Pulmonary artery endothelial cell (primary cell): ENCODE measurements around the gene ATOH8. TPM values are rescaled to one million over a fixed set of nuclear protein-coding genes. Genes with fewer than 3 reads are reported as not detected.

Source experiments
- DNase-seq: peaks from one replicate; pipeline ENCODE4 v3.0.0-alpha.2; 2011; ENCODE audit warnings: low read depth, low spot score
- total RNA-seq: library from RNA; depleted of rRNA; stranded (reverse); fragments of >200 nt; gene quantifications from 2 replicates; pipeline ENCODE4 v1.2.3, GENCODE V29; 2014

Gene ATOH8
- total RNA-seq, 1 donor from 2014 or later: 5.7 TPM

- no peak for DNase-seq
These were observed 16.6 kb downstream of the ATOH8 start for GRCh38 chr2:85770369-85770768.

- DNase-seq: no peak
These were observed 17.1 kb downstream of the ATOH8 start for GRCh38 chr2:85770786-85771409.

- no peak for DNase-seq
These were observed 17.7 kb downstream of the ATOH8 start for GRCh38 chr2:85771486-85771885.

- DNase-seq: peak; percentile 98
These were observed 18.4 kb downstream of the ATOH8 start for GRCh38 chr2:85772019-85772745.

GRCh38 chr2:85772841-85773491, 19.2 kb downstream of the ATOH8 start:
- no peak for DNase-seq

GRCh38 chr2:85773692-85774091, 19.9 kb downstream of the ATOH8 start:
- no peak for DNase-seq

- no peak for DNase-seq
These were observed 20.6 kb downstream of the ATOH8 start for GRCh38 chr2:85774126-85774978.

- DNase-seq: no peak
These were observed 21.9 kb downstream of the ATOH8 start for GRCh38 chr2:85775406-85776381.

GRCh38 chr2:85776672-85777071, 22.9 kb downstream of the ATOH8 start:
- DNase-seq: no peak

- DNase-seq: no peak
These were observed 23.7 kb downstream of the ATOH8 start for GRCh38 chr2:85777441-85777861.

- DNase-seq: no peak
These were observed 25.0 kb downstream of the ATOH8 start for GRCh38 chr2:85778646-85779379.

- DNase-seq: no peak
These were observed 26.0 kb downstream of the ATOH8 start for GRCh38 chr2:85779641-85780315.

GRCh38 chr2:85780316-85781012, 26.7 kb downstream of the ATOH8 start:
- no peak for DNase-seq

- DNase-seq: no peak
These were observed 27.2 kb downstream of the ATOH8 start for GRCh38 chr2:85781013-85781332.

GRCh38 chr2:85783796-85784195, 30.0 kb downstream of the ATOH8 start:
- DNase-seq: no peak

GRCh38 chr2:85784474-85784986, 30.7 kb downstream of the ATOH8 start:
- no peak for DNase-seq

GRCh38 chr2:85785027-85785822, 31.4 kb downstream of the ATOH8 start:
- no peak for DNase-seq

GRCh38 chr2:85785871-85786270, 32.1 kb downstream of the ATOH8 start:
- DNase-seq: no peak
